Stimulated activated effector memory CD8-positive, alpha-beta T cell treated with anti-CD3 and anti-CD28 coated beads, Interleukin-12 subunit alpha, Interleukin-12 subunit beta, amount 100 ng/mL, for 72 hours (primary cell): ENCODE results near the gene TLE2.

Experiments
- ATAC-seq: fragments of 150-1000 bp; cut with Tn5 transposase; 2 replicates; pipeline ENCODE4 v1.10.0; 2021
- DNase-seq, 2 donors: peaks; one replicate each; pipeline ENCODE4 v3.0.0; 2021 to 2022; ENCODE audit warnings: low spot score in 2 of 2
- H3K27ac Mint-ChIP-seq: one replicate; pipeline ENCODE4 v1.8.0; 2022; ENCODE audit warnings: mild to moderate bottlenecking, mixed read lengths
- H3K36me3 Mint-ChIP-seq: one replicate; pipeline ENCODE4 v1.8.0; 2022; ENCODE audit warnings: mild to moderate bottlenecking, mixed read lengths
- H3K4me1 Mint-ChIP-seq: one replicate; pipeline ENCODE4 v1.8.0; 2022; ENCODE audit warnings: mixed read lengths
- H3K4me3 Mint-ChIP-seq: one replicate; pipeline ENCODE4 v1.8.0; 2022; ENCODE audit warnings: mild to moderate bottlenecking, mixed read lengths
- H3K9me3 Mint-ChIP-seq: one replicate; pipeline ENCODE4 v1.8.0; 2022; ENCODE audit warnings: mixed read lengths

The TLE2 gene

DNA sequence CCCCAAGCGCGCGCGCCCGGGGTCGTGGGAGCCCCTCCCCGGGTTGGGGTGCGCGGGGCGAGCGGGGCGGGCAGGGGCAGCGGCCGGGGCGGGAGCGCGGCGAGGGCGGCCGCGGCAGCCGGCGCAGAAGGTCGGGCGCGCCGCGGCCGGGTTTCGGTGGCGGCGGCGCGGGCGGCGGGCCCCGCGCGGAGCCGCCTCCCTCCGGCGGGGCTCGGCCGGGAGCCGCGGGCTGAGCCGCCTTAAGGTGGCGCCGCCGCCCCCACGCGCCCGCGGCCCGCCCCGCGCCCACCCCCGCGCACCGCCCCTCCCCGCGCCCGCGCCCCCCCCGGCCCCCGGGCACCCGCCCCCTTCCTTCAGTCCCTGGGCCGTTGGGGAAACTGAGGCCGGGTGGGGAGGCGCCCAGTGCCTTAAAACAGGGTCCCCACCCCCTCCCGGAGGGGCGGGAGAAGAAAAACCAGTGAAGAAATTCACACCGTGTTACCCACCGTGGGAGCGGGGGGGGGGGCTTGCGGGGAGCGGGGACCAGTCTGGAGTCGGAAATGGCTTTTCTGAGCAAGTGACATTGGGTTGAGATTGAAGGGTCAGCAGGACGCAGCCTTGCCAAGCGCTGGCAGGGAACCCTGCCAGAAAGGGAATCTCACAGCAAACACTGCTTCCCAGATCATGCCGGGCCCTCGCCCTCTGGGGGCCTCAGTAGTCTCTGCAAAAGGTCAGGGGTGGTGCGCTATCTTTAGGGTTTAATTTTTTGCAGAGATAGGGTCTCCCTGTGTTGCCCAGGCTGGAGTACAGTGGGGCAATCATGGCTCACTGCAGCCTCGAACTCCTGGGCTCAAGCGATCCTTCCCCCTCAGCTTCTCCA, at the start of gene TLE2:
Gene TLE2 (minus strand): TSS at position 216 of the 859 bp plus-strand sequence. CDS start 376 bp downstream, outside the sequence.
- DNase-seq (no peak), ATAC-seq (peak; percentile 51)
- H3K4me3 Mint-ChIP-seq = peak within 1 kb of the TSS; percentile 59
- H3K9me3 Mint-ChIP-seq = no peaks in the 10 kb centered on the region
- peak within 1 kb of the TSS; percentile 37 for H3K27ac Mint-ChIP-seq
- peaks cover 5% of the 10 kb centered on the region for H3K36me3 Mint-ChIP-seq
- H3K4me1 Mint-ChIP-seq = peaks cover 22% of the 10 kb centered on the region

DNA sequence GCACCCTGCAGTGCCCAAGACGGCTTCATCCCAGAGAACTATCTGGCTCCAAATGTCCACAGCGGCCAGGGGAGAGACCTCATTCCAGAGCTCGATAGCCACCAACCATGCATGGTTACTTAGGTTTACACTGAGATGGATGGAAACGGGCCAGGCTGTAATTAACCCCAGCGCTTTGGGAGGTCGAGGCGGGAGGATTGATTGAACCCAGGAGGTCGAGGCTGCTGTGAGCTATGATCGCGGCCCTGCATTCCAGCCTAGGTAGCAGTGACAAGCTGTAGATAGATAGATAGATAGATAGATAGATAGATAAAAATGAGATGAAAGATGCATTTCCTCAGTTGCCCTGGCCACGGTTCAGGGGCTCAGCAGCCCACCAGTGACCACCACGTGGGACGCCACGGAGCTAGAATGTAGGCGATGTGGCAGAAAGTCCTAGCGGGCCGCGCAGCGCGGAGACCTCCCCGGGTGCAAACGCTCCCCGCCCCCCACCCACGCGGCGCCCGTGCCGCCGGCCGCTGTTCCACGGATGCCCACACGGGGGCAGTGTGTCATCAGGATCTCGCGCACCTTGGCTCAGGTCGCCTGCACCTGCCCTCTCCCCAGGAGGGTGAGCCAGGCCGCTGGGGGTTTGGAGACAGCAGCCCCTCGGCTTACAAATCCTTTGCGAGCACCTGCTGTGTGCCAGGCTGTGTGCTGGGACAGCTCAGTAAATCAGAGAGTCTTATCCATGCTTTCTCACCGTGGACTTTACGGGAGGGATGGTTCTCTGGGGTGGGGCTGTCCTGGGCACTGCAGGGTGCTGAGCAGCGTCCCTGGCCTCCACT, 46.7 kb upstream of the TLE2 start:
- DNase-seq (peak; percentile 80 to 87), ATAC-seq (peak; percentile 78)
- Mint-ChIP-seq H3K4me1 (peaks cover 10% of the 10 kb centered on the region), H3K27ac (no peak overlapping the region), H3K9me3 (no peaks in the 10 kb centered on the region), H3K36me3 (no peaks in the 10 kb centered on the region), H3K4me3 (peak overlapping the region; percentile 28)

DNA sequence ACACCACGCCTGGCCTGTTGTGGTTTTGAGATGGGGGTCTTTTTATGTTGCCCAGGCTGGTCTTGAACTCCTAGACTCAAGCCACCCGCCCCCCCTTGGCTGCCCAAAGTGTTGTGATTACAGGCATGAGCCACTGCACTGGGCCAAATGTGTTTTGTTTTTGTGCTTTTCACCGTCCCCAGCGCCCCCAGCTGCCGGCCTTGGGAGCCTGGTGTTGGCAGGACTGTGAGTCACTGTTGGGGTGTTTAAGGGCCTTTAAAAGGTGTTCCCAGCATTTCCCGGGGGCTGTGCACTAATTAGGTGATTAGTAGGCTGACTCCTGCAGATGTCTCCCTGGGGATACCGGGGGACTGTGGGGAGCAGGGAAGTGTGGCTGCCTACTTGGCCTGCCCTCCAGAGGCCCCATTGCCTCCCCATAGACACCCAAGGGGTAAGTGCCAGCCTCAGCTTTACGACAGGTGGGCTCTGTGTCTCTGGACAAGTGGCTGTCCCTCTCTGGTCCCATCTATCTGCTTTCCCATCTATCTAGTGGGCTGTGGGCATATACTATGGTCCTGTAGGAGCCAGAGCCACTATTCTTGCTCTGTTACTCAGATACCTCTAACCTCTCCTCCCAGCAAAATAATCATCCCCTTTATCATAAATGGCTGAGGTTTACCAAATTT, 45.0 kb upstream of the TLE2 start:
- no peaks in the 10 kb centered on the region for H3K9me3 Mint-ChIP-seq
- no peak overlapping the region for H3K4me3 Mint-ChIP-seq
- H3K36me3 Mint-ChIP-seq = no peaks in the 10 kb centered on the region
- DNase-seq (no peak), ATAC-seq (no peak)
- H3K4me1 Mint-ChIP-seq = peaks cover 10% of the 10 kb centered on the region
- no peak overlapping the region for H3K27ac Mint-ChIP-seq

DNA sequence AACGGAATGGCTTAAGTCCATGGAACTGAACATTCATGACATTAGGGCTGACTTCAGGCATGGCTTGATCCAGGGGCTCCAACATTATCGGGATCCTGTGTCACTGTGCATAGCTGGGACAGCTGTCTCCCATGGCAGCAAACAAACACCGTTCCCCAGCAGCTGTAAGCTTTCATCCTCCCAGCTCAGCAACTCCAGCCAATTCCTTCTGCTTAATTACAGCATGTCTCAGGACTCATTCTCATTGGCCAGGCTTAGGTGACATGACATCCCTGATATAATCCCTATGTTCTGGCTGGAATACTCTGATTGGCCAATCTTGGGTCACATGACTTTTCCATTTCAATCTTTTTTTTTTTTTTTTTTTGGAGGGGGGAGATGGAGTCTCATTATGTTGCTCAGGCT, 44.1 kb upstream of the TLE2 start:
- Mint-ChIP-seq H3K4me3 (no peak overlapping the region), H3K27ac (no peak overlapping the region), H3K4me1 (peaks cover 10% of the 10 kb centered on the region), H3K9me3 (no peaks in the 10 kb centered on the region), H3K36me3 (no peaks in the 10 kb centered on the region)
- ATAC-seq (no peak), DNase-seq (no peak)

DNA sequence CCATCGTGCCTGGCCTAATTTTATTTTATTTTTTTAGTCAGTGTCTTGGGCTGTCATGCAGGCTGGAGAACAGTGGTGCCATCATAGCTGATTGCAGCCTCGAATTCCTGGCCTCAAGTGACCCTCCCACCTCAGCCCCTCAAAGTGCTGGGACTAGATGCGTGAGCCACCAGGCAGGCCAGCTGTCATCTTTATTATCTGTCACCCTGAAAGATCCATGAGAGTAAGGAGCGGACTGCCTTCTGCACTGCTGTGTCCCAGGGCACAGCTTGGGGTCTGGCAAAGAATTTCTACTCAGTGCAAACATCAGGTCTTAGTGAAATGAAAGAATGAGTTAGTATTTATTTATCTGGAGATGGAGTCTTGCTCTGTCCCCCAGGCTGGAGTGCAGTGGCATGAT, 42.7 kb upstream of the TLE2 start:
- ATAC-seq = no peak
- H3K4me3 Mint-ChIP-seq = no peak overlapping the region
- no peak overlapping the region for H3K27ac Mint-ChIP-seq
- no peak for DNase-seq
- no peaks in the 10 kb centered on the region for H3K36me3 Mint-ChIP-seq
- peaks cover 16% of the 10 kb centered on the region for H3K4me1 Mint-ChIP-seq
- H3K9me3 Mint-ChIP-seq = no peaks in the 10 kb centered on the region

DNA sequence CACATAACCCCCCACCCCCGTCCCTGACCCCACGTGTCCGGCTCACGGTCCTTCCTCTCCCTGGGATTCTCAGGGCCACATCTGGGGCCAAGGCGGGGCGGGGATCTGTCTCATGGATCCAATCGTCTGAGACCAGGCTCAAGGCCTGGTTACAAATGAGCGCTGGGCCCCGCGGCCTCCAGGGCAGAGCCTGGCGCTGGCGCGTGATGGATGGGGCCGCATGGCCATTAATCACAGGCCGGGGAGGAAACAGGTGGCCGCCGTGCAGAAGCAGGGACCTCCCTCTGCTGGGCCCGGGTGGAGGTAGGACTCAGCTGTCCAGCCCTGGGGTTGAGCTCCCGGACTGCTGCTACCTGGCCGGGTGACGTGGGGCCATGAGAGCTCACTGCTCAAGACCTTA, 39.0 kb upstream of the TLE2 start:
- DNase-seq (no peak), ATAC-seq (no peak)
- Mint-ChIP-seq H3K36me3 (no peaks in the 10 kb centered on the region), H3K4me3 (no peak overlapping the region), H3K27ac (no peak overlapping the region), H3K4me1 (peaks cover 11% of the 10 kb centered on the region), H3K9me3 (no peaks in the 10 kb centered on the region)

DNA sequence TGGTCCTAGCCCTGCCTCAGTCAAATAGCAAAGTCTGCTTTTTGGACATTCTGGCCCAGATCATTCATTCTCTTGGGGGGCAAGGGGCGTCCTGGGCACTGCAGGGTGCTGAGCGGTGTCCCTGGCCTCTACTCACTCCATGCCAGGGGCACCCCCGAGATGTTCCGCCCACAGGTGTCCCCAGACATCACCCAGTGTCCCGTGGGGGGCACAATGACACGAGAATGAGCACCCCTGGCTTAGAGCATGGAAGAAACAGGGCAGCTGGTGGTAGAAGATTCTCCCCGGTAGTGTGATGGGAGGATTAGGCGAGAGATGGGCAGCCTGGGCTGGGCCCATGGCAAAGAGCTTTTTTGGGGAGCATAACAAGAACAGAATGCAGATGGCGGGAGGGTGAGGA, 38.5 kb upstream of the TLE2 start:
- peaks cover 3% of the 10 kb centered on the region for H3K36me3 Mint-ChIP-seq
- H3K4me1 Mint-ChIP-seq = peaks cover 16% of the 10 kb centered on the region
- no peak overlapping the region for H3K27ac Mint-ChIP-seq
- no peaks in the 10 kb centered on the region for H3K9me3 Mint-ChIP-seq
- H3K4me3 Mint-ChIP-seq = no peak overlapping the region
- ATAC-seq = no peak
- DNase-seq = no peak

DNA sequence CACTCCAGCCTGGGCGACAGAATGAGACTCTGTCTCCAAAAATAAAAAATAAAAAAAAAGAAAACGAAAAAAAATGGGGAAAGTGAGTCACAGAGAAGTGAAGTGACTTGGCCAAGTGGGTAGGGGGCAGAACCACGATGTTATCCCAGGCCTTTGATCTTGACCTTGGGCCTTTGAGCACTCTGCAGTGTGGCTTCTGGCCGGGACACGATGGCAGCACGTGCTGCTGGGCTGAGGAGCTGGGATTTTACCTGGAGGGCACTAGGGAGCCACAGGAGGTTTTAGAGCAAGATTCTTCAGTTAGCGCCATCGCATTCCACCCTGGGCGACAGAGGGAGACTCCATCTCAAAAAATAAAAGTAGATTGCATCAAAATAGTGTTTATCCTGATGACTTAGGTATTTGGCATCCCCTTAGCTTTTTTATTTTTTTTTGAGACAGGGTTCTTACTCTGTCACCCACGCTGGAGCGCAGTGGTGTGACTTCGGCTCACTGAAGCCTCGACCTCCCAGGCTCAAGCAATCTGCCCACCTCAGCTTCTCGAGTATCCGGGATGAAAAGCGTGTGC, 37.5 kb upstream of the TLE2 start:
- Mint-ChIP-seq H3K4me3 (no peak overlapping the region), H3K9me3 (no peaks in the 10 kb centered on the region), H3K36me3 (peaks cover 6% of the 10 kb centered on the region), H3K4me1 (peaks cover 16% of the 10 kb centered on the region), H3K27ac (no peak overlapping the region)
- DNase-seq = no peak
- ATAC-seq = no peak

DNA sequence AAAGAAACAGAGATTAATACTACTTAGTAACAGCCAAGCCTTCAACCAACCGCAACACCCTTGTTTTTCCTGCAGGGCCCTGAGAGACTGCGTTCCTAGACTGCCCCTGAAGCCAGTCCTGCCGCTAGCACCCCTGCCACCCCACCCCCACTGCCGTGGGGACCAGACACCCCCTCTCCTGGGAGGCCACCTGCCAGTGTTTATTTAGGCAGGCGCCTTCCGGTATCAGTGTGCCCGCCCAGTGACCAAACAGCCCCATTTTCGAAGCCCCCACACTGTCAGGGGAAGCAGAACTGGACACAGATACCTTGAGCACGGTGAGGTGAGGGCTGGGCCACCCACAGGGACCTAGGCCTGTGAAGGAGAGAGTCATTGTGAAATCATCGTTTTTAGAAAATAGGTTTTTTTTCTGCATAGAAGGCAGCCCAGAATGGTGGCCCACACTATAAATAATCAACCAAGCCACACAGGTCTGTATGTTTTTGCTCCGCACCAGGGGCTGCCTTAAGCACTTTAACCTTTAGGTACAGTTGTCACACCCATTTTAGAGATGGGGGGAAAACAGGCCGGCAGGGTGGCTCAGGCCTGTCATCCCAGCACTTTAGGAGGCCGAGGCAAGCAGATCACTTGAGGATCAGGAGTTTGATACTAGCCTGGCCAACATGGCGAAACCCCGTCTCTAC, 36.7 kb upstream of the TLE2 start:
- ATAC-seq (no peak), DNase-seq (no peak)
- Mint-ChIP-seq H3K9me3 (no peaks in the 10 kb centered on the region), H3K4me3 (no peak overlapping the region), H3K36me3 (peaks cover 10% of the 10 kb centered on the region), H3K27ac (peak overlapping the region; percentile 43), H3K4me1 (peaks cover 16% of the 10 kb centered on the region)

DNA sequence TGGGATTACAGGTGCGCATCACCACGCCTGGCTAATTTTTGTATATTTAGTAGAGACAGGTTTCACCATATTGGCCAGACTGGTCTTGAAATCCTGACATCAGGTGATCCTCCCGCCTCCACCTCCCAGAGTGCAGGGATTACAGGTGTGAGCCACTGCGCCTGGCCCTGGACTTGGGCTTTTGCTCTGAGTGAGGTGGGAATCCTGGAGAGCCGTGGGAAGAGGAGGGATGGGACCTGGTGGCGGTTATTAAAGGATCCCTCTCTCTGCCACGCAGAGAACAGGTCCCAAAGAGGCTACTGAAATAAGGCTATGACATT, 34.9 kb upstream of the TLE2 start:
- H3K4me1 Mint-ChIP-seq = peaks cover 22% of the 10 kb centered on the region
- DNase-seq = no peak
- H3K36me3 Mint-ChIP-seq = peaks cover 28% of the 10 kb centered on the region
- H3K9me3 Mint-ChIP-seq = no peaks in the 10 kb centered on the region
- peak overlapping the region; percentile 96 for H3K27ac Mint-ChIP-seq
- H3K4me3 Mint-ChIP-seq = peak overlapping the region; percentile 84
- no peak for ATAC-seq

DNA sequence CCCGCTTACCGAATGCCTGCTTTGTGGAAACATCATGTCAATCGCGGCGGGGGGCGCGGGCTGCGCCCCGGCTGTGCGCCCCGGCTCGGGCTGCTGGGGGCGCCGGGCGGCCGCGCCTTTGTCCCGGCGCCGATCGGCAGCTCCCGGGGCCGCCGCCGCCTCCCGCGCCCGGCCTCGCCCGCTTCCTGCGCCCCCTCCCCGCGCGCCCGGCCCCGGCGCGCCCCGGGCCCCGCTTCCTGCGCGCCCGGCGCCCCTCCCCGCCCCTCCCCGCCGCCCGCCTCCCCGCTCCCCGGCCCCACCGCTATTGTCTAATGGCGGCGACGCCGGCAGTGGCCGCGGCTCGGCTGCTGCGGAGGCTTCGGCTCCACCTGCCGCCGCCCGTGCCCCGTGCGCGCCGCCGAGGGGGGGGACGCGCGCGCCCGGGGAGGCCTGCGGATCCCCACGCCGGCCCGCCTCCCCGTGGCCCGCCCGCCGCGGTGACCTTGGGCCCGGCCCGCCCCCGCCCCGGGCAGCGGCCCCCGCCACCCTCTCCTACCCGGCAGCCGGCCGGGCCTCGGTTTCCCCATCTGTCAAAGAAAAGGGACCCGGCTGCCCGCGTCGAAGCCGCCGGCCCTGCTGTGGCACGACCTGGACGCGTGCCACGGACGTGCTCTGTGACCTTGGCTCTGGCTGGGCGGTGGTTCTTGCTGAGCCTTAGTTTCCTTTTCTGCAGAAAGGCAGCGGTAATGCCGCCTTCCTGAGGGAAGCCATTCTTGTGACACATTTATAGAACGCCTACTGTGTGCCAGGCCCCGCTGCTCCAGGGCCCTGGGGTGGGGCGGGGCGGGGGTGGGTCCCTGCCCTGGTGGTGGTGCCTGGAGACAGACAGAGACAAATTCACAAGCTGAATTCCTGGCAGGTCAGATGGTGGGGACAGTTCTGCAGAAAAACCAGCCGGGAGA, 33.4 kb upstream of the TLE2 start, which contains the start of gene TLE5:
Gene TLE5 (minus strand): TSS at position 331 of the 941 bp plus-strand sequence. CDS start 295 bp downstream, at position 36.
- peak within 1 kb of the TSS; percentile 96 for H3K27ac Mint-ChIP-seq
- H3K9me3 Mint-ChIP-seq = no peaks in the 10 kb centered on the region
- H3K36me3 Mint-ChIP-seq = peaks cover 44% of the 10 kb centered on the region
- ATAC-seq = peak; percentile 80
- DNase-seq = peak; percentile 65 to 78
- H3K4me3 Mint-ChIP-seq = peak within 1 kb of the TSS; percentile 84
- peaks cover 32% of the 10 kb centered on the region for H3K4me1 Mint-ChIP-seq

DNA sequence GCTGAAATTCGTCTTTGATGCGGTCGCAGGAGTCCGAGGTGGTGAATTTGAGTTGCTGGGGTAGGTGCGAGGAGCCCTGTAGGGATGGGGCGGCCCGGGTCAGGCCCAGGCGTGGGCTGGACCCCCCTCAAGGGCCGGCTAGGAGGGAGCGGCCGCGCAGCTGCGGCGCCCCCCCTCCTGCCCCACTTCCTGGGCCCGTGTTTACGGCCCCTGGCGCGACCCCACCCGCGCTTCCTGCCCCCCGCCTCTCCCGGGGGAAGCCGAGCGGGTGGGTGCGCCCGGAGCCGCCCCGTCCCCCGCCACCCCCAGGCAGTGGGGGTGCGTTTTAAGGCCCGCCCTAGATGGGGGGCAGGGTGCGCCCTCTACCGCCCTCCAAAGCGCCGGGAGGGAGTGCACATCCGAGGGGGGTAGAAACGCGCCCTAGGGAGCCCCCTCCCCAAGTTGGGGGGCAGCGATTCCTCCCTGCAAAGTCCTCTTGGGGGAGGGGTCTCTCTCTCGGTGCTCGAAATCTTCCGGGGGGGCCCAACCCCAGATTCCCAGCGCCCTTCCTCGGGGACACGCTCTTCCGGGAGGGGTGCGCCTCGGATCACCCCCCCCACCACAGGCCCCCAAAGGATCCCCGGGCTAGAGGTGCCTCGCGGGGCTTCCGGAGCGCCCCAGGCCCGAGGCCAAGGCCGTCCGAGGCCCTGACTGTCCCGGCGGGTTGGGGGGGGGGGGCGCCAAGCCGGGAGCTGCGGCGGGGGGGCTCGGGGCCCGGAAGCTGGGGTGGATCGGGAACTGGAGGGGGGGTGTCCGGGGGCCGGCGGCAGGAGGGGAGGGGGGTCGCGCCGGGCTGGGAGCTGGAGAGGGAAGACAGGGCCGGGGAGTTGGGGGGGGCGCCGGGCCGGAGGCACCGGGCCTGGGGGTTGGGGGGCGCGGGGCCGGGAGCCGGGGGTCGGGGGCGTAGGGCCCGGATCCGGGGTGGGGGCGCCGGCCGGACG, 32.4 kb upstream of the TLE2 start:
- Mint-ChIP-seq H3K36me3 (peaks cover 53% of the 10 kb centered on the region), H3K4me1 (peaks cover 36% of the 10 kb centered on the region), H3K4me3 (peak overlapping the region; percentile 78), H3K9me3 (no peaks in the 10 kb centered on the region), H3K27ac (peak overlapping the region; percentile 90)
- peak; percentile 67 for ATAC-seq
- DNase-seq = peak; percentile 44 to 77

DNA sequence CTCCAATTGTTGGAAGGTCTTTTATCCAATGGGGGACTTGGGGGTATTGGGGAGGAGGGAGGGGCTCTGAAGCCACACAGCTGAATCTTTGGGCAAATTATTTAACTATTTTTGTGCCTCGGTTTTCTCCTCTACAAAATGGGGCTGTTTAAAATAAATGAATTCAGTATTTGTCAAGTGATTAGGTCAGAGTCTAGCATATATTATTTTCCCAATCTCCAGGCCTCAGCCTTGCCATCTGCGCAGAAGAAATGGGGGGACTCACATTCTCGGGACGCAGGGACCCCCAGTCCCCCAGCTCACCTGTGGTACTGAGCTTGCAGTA, 31.7 kb upstream of the TLE2 start:
- peak overlapping the region; percentile 78 for H3K4me3 Mint-ChIP-seq
- H3K36me3 Mint-ChIP-seq = peaks cover 58% of the 10 kb centered on the region
- DNase-seq = no peak
- H3K27ac Mint-ChIP-seq = peak overlapping the region; percentile 90
- peaks cover 37% of the 10 kb centered on the region for H3K4me1 Mint-ChIP-seq
- no peak for ATAC-seq
- H3K9me3 Mint-ChIP-seq = no peaks in the 10 kb centered on the region
